OCI-LY7 (cell line): ENCODE results near the gene ALPK3.

Source experiments
- EZH2phosphoT487 ChIP-seq: fragments of 200-600 bp; sonication (generic); IDR thresholded peaks from 2 replicates; pipeline ENCODE4 v1.6.1; 2018; ENCODE audit warnings: low read depth, borderline replicate concordance, mild to moderate bottlenecking, mixed run types, antibody characterized with exemption, low read length, moderate library complexity, mixed read lengths
- TF ChIP-seq, protein P1 (sequence below): fragments of 200-600 bp; sonication (generic); conservative IDR thresholded peaks from 2 replicates; pipeline ENCODE4 v1.5.1; 2014; ENCODE audit warnings: mild to moderate bottlenecking, antibody characterized with exemption, low read length, moderate library complexity, mixed read lengths

DNA sequence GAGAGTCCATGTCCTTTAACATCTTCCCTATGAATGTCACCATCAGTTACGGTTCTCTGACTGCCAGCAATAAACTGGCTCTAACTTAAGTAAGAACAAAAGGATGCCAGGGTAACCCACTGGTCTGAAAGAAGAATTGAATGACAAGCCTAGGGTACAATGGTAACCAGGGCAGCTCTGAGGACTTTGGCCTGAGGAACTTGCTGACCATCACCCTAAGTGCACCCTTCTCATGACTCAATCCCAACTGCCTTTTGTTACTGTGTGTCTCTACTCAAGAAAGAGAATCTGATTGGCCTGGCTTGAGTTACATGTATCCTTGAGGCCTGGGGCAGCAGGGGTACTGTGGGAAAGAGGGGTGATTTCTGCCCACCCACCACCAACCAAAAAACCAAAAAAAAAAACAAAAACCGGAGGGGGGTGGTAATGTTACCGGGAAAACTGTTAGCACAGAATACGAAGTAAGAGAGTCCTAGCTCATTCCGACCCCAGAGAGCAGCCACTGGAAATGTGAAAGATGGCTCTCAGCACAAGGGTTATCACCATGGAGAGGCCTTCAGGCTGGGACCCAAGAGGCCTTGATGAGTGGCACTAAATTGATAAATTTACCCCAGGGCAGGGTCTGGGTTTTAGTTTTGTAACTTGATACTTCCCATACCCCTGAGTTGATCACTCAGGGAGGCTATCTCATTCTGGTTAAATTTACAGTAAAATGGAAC is 58.0 kb downstream of the ALPK3 start:
- TF ChIP-seq, protein P1, sequence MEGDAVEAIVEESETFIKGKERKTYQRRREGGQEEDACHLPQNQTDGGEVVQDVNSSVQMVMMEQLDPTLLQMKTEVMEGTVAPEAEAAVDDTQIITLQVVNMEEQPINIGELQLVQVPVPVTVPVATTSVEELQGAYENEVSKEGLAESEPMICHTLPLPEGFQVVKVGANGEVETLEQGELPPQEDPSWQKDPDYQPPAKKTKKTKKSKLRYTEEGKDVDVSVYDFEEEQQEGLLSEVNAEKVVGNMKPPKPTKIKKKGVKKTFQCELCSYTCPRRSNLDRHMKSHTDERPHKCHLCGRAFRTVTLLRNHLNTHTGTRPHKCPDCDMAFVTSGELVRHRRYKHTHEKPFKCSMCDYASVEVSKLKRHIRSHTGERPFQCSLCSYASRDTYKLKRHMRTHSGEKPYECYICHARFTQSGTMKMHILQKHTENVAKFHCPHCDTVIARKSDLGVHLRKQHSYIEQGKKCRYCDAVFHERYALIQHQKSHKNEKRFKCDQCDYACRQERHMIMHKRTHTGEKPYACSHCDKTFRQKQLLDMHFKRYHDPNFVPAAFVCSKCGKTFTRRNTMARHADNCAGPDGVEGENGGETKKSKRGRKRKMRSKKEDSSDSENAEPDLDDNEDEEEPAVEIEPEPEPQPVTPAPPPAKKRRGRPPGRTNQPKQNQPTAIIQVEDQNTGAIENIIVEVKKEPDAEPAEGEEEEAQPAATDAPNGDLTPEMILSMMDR, result no peak
- TF ChIP-seq EZH2phosphoT487, result no peak
